ENCODE data around the gene LRBA. TPM values are rescaled to one million over a fixed set of nuclear protein-coding genes. Genes with fewer than 3 reads are reported as not detected.

The LRBA gene
- polyA plus RNA-seq, 2 of the 4 experiments (the other 2 are of a cell fraction): 10.7 to 25.1 TPM

DNA sequence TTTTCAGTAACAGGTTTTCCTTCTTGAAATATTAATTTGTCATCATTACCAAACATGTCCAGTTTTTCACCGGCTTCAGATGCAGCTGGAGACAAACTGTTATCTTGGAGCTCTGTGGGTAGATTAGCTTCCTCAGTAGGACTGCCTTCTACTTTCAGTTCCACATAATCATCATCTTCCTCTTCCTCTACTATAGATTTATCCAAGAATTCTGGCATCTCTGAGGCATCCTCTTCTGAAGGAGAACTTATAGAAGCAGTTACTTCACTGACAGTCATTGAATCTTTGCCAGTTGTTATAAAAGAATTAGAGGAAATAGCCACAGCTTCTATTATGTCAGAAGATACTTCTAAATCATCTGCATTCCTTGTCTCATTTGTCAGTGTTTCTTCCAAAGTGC lies 162.9 kb downstream of the LRBA start:
- ChIA-PET CTCF (no interaction called here), POLR2A (no interaction called here)
- no peak for ATAC-seq
- 0 out of 3 replicates have a peak, but pooled peaks cover 3% of the 10 kb centered on the region for H3K4me1 ChIP-seq
- no peak overlapping the region for H3K4me3 ChIP-seq
- no peaks in the 10 kb centered on the region for H3K9me3 ChIP-seq
- no peak for FAIRE-seq
- H3K4me2 ChIP-seq: no peak overlapping the region
- no peak for DNase-seq (ENCODE audit: low read depth in 1 of 2, low spot score in 1 of 2)
- no peak for TF ChIP-seq CHD2 (IDR thresholded peaks at IDR 0.05; ENCODE audit: low read length, partially characterized antibody)
- TF ChIP-seq, protein P1, sequence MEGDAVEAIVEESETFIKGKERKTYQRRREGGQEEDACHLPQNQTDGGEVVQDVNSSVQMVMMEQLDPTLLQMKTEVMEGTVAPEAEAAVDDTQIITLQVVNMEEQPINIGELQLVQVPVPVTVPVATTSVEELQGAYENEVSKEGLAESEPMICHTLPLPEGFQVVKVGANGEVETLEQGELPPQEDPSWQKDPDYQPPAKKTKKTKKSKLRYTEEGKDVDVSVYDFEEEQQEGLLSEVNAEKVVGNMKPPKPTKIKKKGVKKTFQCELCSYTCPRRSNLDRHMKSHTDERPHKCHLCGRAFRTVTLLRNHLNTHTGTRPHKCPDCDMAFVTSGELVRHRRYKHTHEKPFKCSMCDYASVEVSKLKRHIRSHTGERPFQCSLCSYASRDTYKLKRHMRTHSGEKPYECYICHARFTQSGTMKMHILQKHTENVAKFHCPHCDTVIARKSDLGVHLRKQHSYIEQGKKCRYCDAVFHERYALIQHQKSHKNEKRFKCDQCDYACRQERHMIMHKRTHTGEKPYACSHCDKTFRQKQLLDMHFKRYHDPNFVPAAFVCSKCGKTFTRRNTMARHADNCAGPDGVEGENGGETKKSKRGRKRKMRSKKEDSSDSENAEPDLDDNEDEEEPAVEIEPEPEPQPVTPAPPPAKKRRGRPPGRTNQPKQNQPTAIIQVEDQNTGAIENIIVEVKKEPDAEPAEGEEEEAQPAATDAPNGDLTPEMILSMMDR (IDR thresholded peaks at IDR 0.05): no peak
- H3K27ac ChIP-seq: no peak overlapping the region
- WGBS (ENCODE audit: missing lambda C conversion rate): 86% methylated on average over 1 of the region's 1 CpG

DNA sequence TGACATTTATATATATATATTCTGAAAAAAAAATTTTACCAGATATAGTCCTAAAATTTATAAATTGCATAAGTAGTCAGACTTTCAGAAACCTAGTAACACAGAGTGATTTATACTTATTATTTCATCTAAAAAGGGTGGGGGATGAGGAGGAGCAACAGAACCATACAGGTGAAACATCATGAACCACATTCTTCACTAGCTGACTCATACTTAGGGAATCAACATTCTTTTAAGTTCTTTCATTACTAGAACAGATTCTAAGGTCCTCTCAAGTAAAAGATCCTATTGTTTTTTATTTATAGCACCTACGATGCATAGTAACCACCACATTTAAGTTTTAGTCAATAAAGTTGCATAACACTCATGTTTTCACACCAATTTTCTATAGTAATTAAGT lies 166.1 kb downstream of the LRBA start:
- no peak for DNase-seq (ENCODE audit: low read depth in 1 of 2, low spot score in 1 of 2)
- Histone ChIP-seq H3K4me1 (0 out of 3 replicates have a peak, but pooled peaks cover 3% of the 10 kb centered on the region), H3K4me3 (no peak overlapping the region), H3K9me3 (no peaks in the 10 kb centered on the region), H3K27ac (no peak overlapping the region), H3K4me2 (no peak overlapping the region)
- TF ChIP-seq ZNF302 (CRISPR knock-in tag; IDR thresholded peaks at IDR 0.05) (no peak), ZSCAN20 (CRISPR knock-in tag; IDR thresholded peaks at IDR 0.05) (no peak), RCOR1 (IDR thresholded peaks at IDR 0.05; ENCODE audit: low read depth, low read length) (no peak), TFCP2L1 (CRISPR knock-in tag; IDR thresholded peaks at IDR 0.05) (no peak), ZFP36 (IDR thresholded peaks at IDR 0.05; ENCODE audit: borderline replicate concordance, partially characterized antibody) (no peak), FOSL2 (IDR thresholded peaks at IDR 0.05) (no peak), FOSL2 (CRISPR knock-in tag; IDR thresholded peaks at IDR 0.05) (no peak), KDM1A (IDR thresholded peaks at IDR 0.05; ENCODE audit: low read depth) (no peak), GATA3 (IDR thresholded peaks at IDR 0.05; ENCODE audit: borderline replicate concordance) (no peak), POLR2AphosphoS2 (conservative IDR thresholded peaks at IDR 0.05; ENCODE audit: low read length) (no peak), BHLHE40 (IDR thresholded peaks at IDR 0.05; ENCODE audit: low read depth, low read length) (no peak), RNF2 (IDR thresholded peaks at IDR 0.05; ENCODE audit: borderline replicate concordance, low read depth) (no peak)
- TF ChIP-seq, protein P2, sequence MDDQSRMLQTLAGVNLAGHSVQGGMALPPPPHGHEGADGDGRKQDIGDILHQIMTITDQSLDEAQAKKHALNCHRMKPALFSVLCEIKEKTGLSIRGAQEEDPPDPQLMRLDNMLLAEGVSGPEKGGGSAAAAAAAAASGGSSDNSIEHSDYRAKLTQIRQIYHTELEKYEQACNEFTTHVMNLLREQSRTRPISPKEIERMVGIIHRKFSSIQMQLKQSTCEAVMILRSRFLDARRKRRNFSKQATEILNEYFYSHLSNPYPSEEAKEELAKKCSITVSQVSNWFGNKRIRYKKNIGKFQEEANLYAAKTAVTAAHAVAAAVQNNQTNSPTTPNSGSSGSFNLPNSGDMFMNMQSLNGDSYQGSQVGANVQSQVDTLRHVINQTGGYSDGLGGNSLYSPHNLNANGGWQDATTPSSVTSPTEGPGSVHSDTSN (IDR thresholded peaks at IDR 0.05): no peak
- TF ChIP-seq, protein P3, sequence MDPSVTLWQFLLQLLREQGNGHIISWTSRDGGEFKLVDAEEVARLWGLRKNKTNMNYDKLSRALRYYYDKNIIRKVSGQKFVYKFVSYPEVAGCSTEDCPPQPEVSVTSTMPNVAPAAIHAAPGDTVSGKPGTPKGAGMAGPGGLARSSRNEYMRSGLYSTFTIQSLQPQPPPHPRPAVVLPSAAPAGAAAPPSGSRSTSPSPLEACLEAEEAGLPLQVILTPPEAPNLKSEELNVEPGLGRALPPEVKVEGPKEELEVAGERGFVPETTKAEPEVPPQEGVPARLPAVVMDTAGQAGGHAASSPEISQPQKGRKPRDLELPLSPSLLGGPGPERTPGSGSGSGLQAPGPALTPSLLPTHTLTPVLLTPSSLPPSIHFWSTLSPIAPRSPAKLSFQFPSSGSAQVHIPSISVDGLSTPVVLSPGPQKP (IDR thresholded peaks at IDR 0.05; ENCODE audit: low read depth, low read length): no peak
- TF ChIP-seq, protein P4, sequence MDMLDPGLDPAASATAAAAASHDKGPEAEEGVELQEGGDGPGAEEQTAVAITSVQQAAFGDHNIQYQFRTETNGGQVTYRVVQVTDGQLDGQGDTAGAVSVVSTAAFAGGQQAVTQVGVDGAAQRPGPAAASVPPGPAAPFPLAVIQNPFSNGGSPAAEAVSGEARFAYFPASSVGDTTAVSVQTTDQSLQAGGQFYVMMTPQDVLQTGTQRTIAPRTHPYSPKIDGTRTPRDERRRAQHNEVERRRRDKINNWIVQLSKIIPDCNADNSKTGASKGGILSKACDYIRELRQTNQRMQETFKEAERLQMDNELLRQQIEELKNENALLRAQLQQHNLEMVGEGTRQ (IDR thresholded peaks at IDR 0.05): no peak
- TF ChIP-seq, protein P5, sequence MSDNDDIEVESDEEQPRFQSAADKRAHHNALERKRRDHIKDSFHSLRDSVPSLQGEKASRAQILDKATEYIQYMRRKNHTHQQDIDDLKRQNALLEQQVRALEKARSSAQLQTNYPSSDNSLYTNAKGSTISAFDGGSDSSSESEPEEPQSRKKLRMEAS (IDR thresholded peaks at IDR 0.05): no peak
- ChIA-PET CTCF (interaction anchor here (1.8 kb wide), 1 partner anchor 18 kb away, joined by 8 read pairs; no protein-coding TSS in a partner anchor), POLR2A (no interaction called here)
- FAIRE-seq: no peak
- WGBS (ENCODE audit: missing lambda C conversion rate): 96% methylated on average over 1 of the region's 1 CpG
- ATAC-seq: no peak

DNA sequence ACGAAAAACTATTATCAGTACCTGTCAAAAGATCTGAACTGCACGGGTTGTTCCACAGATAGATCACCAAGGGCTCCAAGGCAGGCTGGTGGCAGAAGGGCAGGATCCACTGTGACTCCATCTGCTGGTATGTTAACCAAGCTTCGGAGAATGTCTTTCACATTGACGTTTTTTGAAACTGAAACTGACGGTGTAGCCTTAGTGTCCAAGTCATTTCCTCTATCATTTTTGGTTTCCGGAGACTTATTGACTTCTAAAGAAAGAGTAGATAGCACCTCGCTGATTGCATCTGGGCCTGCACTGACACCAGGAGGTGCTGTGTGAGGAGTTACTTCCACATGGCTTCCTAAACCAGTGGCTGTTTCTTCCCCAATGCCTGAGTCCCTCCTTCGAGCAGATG lies 186.9 kb downstream of the LRBA start:
- CTCF ChIA-PET: no interaction called here

More for the DNA sequence above, 186.9 kb downstream of the LRBA start:
- Histone ChIP-seq H3K4me1 (no peaks in the 10 kb centered on the region), H3K9me3 (no peaks in the 10 kb centered on the region), H3K4me3 (no peak overlapping the region), H3K27ac (no peak overlapping the region), H3K4me2 (no peak overlapping the region)
- POLR2A ChIA-PET: no interaction called here
- ATAC-seq (no peak), FAIRE-seq (no peak), DNase-seq (ENCODE audit: low read depth in 1 of 2, low spot score in 1 of 2) (no peak)
- 90% methylated on average over 8 of the region's 8 CpGs for WGBS (ENCODE audit: missing lambda C conversion rate)
- TF ChIP-seq, protein P6, sequence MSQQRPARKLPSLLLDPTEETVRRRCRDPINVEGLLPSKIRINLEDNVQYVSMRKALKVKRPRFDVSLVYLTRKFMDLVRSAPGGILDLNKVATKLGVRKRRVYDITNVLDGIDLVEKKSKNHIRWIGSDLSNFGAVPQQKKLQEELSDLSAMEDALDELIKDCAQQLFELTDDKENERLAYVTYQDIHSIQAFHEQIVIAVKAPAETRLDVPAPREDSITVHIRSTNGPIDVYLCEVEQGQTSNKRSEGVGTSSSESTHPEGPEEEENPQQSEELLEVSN (IDR thresholded peaks at IDR 0.05; ENCODE audit: borderline replicate concordance, low read depth): no peak
- no peak for TF ChIP-seq ZC3H11A (IDR thresholded peaks at IDR 0.05)

Measured in A549 (cell line).